Lower leg skin (tissue), 4 donors: ENCODE data around the gene TBC1D7. TPM values are rescaled to one million over a fixed set of nuclear protein-coding genes. Genes with fewer than 3 reads are reported as not detected.

Source experiments
- DNase-seq, 2 donors: peaks; one replicate each; pipeline ENCODE4 v3.0.0-alpha.2; 2019; ENCODE audit warnings: low spot score in 2 of 2
- H3K4me3 ChIP-seq: fragments of 200-600 bp; sonication (generic); 2 replicates; pipeline ENCODE4 v1.5.1; 2017; ENCODE audit warnings: mild to moderate bottlenecking, low read depth; ENCODE audit not compliant: poor library complexity, severe bottlenecking
- POLR2A ChIP-seq, 2 donors: fragments of 450-650 bp; IDR thresholded peaks; one replicate each; pipeline ENCODE4 v1.6.1; 2016 to 2017; ENCODE audit warnings: antibody characterized with exemption in 2 of 2, mild to moderate bottlenecking in 1 of 2, moderate library complexity in 1 of 2
- WGBS, 2 donors: methylation state at CpG; one replicate each; pipeline ENCODE4 v1.1.5; 2018; 5-methylcytosine and 5-hydroxymethylcytosine counted together
- intact Hi-C: fragments of 100-400 bp; cut with DNase I; formaldehyde crosslinking; loops from one replicate; pipeline ENCODE4 v1.15.0; 2023; ENCODE audit warnings: low total_unique reads
- total RNA-seq, 4 donors: library from RNA; depleted of rRNA; stranded (reverse); fragments of >200 nt; gene quantifications; one replicate each; pipeline ENCODE4 v1.1.0, GENCODE V29; 2016
- TF ChIP-seq, protein P1 (sequence below), 3 donors: fragments of 450-650 bp; IDR thresholded peaks; one replicate each; pipeline ENCODE4 v1.5.1; 2016; ENCODE audit warnings: antibody characterized with exemption in 3 of 3, mild to moderate bottlenecking in 3 of 3, moderate library complexity in 2 of 3

Gene TBC1D7
- total RNA-seq, 4 donors from 2014 or later: 8.2 to 15.7 (median 14.3) TPM

GRCh38 chr6:13303668-13304017, 24.7 kb downstream of the TBC1D7 start:
- intact Hi-C loops: no loop called here
- H3K4me3 ChIP-seq: no peak overlapping the region
- DNase-seq: peak; percentile 43 to 94
- no peak for TF ChIP-seq POLR2A (IDR thresholded peaks at IDR 0.05)
- TF ChIP-seq, protein P1, sequence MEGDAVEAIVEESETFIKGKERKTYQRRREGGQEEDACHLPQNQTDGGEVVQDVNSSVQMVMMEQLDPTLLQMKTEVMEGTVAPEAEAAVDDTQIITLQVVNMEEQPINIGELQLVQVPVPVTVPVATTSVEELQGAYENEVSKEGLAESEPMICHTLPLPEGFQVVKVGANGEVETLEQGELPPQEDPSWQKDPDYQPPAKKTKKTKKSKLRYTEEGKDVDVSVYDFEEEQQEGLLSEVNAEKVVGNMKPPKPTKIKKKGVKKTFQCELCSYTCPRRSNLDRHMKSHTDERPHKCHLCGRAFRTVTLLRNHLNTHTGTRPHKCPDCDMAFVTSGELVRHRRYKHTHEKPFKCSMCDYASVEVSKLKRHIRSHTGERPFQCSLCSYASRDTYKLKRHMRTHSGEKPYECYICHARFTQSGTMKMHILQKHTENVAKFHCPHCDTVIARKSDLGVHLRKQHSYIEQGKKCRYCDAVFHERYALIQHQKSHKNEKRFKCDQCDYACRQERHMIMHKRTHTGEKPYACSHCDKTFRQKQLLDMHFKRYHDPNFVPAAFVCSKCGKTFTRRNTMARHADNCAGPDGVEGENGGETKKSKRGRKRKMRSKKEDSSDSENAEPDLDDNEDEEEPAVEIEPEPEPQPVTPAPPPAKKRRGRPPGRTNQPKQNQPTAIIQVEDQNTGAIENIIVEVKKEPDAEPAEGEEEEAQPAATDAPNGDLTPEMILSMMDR (IDR thresholded peaks at IDR 0.05): no peak
- 55 to 60% methylated on average over 7 of the region's 7 CpGs for WGBS, 2 donors

- DNase-seq: peak; percentile 89 to 93
- H3K4me3 ChIP-seq: no peak overlapping the region
- TF ChIP-seq POLR2A (IDR thresholded peaks at IDR 0.05): no peak
- TF ChIP-seq, protein P1 (IDR thresholded peaks at IDR 0.05): no peak
These were observed 25.3 kb downstream of the TBC1D7 start for GRCh38 chr6:13302751-13303667.

GRCh38 chr6:13302291-13302690, 26.0 kb downstream of the TBC1D7 start:
- TF ChIP-seq, protein P1 (IDR thresholded peaks at IDR 0.05): no peak
- TF ChIP-seq POLR2A (IDR thresholded peaks at IDR 0.05): no peak
- intact Hi-C loops: no loop called here
- peak; percentile 46 to 84 for DNase-seq
- 61% methylated on average over 7 of the region's 7 CpGs for WGBS, 2 donors
- H3K4me3 ChIP-seq: no peak overlapping the region

More at GRCh38 chr6:13302751-13303667, 25.3 kb downstream of the TBC1D7 start:
- intact Hi-C loops: no loop called here
- WGBS, 2 donors: 57 to 66% methylated on average over 17 of the region's 17 CpGs

DNA sequence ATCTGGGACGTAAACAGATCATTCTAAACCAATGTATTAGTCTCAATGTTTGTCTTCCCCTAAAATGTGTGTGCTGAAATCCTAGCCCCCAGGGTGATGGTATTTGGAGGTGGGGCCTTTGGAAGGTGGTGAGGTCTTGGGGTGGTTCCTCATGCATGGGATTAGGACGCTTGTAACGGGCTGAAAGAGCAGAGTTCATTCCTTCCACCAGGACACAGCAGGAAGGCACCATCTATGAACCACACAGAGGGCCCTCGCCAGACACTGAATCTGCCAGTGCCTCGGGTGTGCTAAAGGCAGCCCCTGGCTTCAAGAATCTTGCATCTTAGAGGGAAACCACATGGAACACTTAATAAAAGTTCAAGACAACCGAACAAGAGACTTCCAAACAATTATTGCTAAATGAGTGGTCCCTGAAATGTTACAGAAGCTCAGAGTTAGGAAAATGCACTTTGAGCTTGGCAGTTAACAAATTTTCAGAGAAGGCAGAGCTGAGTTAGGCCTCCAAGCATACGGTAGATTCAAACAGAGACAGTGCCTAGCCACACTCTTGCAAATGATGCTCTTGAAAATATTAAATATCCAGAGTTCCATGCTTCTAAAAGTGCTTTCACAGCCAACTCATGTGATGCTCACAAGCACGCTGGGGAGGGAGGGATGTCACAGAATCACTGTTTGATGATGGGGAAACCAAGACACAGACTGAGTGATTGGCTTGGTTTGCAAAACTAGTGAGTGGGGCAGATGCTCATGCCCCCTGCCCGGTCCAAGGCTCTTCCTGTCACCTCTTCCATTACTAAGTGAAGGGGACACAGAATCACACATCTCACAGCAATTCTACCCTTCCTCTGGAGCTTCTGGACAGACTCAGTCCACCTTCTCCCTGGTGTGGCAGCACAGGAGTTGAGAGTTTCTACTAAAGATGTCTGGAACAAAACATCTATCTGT, 27.4 kb downstream of the TBC1D7 start:
- DNase-seq: no peak
- TF ChIP-seq, protein P1 (IDR thresholded peaks at IDR 0.05): no peak
- no peak for TF ChIP-seq POLR2A (IDR thresholded peaks at IDR 0.05)
- intact Hi-C loops: no loop called here
- H3K4me3 ChIP-seq: no peak overlapping the region
- 73 to 87% methylated on average over 9 of the region's 9 CpGs for WGBS, 2 donors

- no peak overlapping the region for H3K4me3 ChIP-seq
- intact Hi-C loops: no loop called here
- no peak for TF ChIP-seq POLR2A (IDR thresholded peaks at IDR 0.05)
- TF ChIP-seq, protein P1 (IDR thresholded peaks at IDR 0.05): no peak
- 75 to 92% methylated on average over 5 to 6 of the region's 6 CpGs for WGBS, 2 donors
- DNase-seq: peak in 1 of 2 donors; percentile 58
These were observed 28.4 kb downstream of the TBC1D7 start for GRCh38 chr6:13299918-13300317.
